GM23338 (cell line): Measurements from ENCODE around the gene USP7. TPM values are rescaled to one million over a fixed set of nuclear protein-coding genes. Genes with fewer than 3 reads are reported as not detected.
A peak's percentile ranks its signal among the peaks of the same experiment; 100 is the strongest.

ENCODE experiments used
- ATAC-seq: fragments of 200-7000 bp; cut with Tn5 transposase; 3 replicates; pipeline ENCODE4 v1.9.1; 2020
- DNase-seq: peaks from one replicate; pipeline ENCODE4 v3.0.0-alpha.2; 2015; ENCODE audit warnings: low spot score
- H2AFZ ChIP-seq: fragments of 200-600 bp; sonication (generic); 2 replicates; pipeline ENCODE4 v1.8.0; 2016; ENCODE audit warnings: antibody characterized with exemption, mild to moderate bottlenecking, moderate library complexity
- H3F3A ChIP-seq: fragments of 200-600 bp; sonication (generic); replicated peaks from 2 replicates; pipeline ENCODE4 v1.8.0; 2017; ENCODE audit warnings: antibody characterized with exemption, mixed run types, low read depth
- H3K27ac ChIP-seq: fragments of 200-600 bp; sonication (generic); 2 replicates; pipeline ENCODE4 v1.6.1; 2016; ENCODE audit warnings: low read depth
- H3K27me3 ChIP-seq: fragments of 200-600 bp; sonication (generic); 2 replicates; pipeline ENCODE4 v1.8.0; 2016; ENCODE audit warnings: mild to moderate bottlenecking, mixed run types, moderate library complexity; ENCODE audit not compliant: insufficient read depth
- H3K36me3 ChIP-seq: fragments of 200-600 bp; sonication (generic); 2 replicates; pipeline ENCODE4 v1.8.0; 2016; ENCODE audit warnings: mild to moderate bottlenecking; ENCODE audit not compliant: insufficient read depth
- H3K4me1 ChIP-seq: fragments of 200-600 bp; sonication (generic); 2 replicates; pipeline ENCODE4 v1.8.0; 2016; ENCODE audit warnings: mild to moderate bottlenecking, moderate library complexity; ENCODE audit not compliant: insufficient read depth
- H3K4me2 ChIP-seq: fragments of 200-600 bp; sonication (generic); 2 replicates; pipeline ENCODE4 v1.7.1; 2017; ENCODE audit warnings: mixed run types
- H3K4me3 ChIP-seq: fragments of 200-600 bp; sonication (generic); 2 replicates; pipeline ENCODE4 v1.6.1; 2016; ENCODE audit warnings: mixed run types
- H3K79me2 ChIP-seq: fragments of 200-600 bp; sonication (generic); replicated peaks from 2 replicates; pipeline ENCODE4 v1.8.0; 2017; ENCODE audit warnings: mild to moderate bottlenecking; ENCODE audit not compliant: insufficient read depth
- H3K9me2 ChIP-seq: fragments of 200-600 bp; sonication (generic); 2 replicates; pipeline ENCODE4 v1.8.0; 2017; ENCODE audit not compliant: insufficient read depth
- H4K20me1 ChIP-seq: fragments of 200-600 bp; sonication (generic); replicated peaks from 2 replicates; pipeline ENCODE4 v1.8.0; 2017; ENCODE audit warnings: mild to moderate bottlenecking; ENCODE audit not compliant: insufficient read depth
- H3K27ac Mint-ChIP-seq: 2 replicates; pipeline ENCODE4 v1.8.0; 2020; ENCODE audit warnings: inconsistent platforms, mild to moderate bottlenecking, moderate library complexity, mixed read lengths
- H3K27me3 Mint-ChIP-seq: 3 replicates; pipeline ENCODE4 v1.8.0; 2022; ENCODE audit warnings: low read depth, mild to moderate bottlenecking, moderate library complexity, mixed read lengths, inconsistent platforms; ENCODE audit not compliant: insufficient read depth, poor library complexity
- H3K36me3 Mint-ChIP-seq: 3 replicates; pipeline ENCODE4 v1.8.0; 2021; ENCODE audit warnings: low read depth, mild to moderate bottlenecking, inconsistent platforms, moderate library complexity, mixed read lengths
- H3K4me1 Mint-ChIP-seq: 3 replicates; pipeline ENCODE4 v1.8.0; 2020; ENCODE audit warnings: mild to moderate bottlenecking, inconsistent platforms, mixed read lengths
- H3K4me3 Mint-ChIP-seq: 3 replicates; pipeline ENCODE4 v1.8.0; 2021; ENCODE audit warnings: moderate library complexity, mild to moderate bottlenecking, inconsistent platforms, mixed read lengths
- H3K9me3 Mint-ChIP-seq: 3 replicates; pipeline ENCODE4 v1.8.0; 2020; ENCODE audit warnings: moderate library complexity, mild to moderate bottlenecking, inconsistent platforms, mixed read lengths
- CTCF ChIP-seq, 2 experiments: fragments of 200-600 bp in 1 of 2; sonication (generic) in 1 of 2; conservative IDR thresholded peaks; 2 replicates each; pipeline versions ENCODE4 v1.5.1 to v1.6.1; 2016 to 2017; ENCODE audit warnings: antibody characterized with exemption in 2 of 2, low read depth in 2 of 2, mild to moderate bottlenecking in 2 of 2, moderate library complexity in 1 of 2
- REST ChIP-seq: IDR thresholded peaks from one replicate; pipeline ENCODE4 v1.6.1; 2018; ENCODE audit warnings: antibody characterized with exemption; ENCODE audit not compliant: unreplicated experiment
- ZNF462 ChIP-seq: fragments of 250-450 bp; sonication (Bioruptor Pico); IDR thresholded peaks from 2 replicates; pipeline ENCODE4 v1.5.0; 2020; ENCODE audit warnings: mild to moderate bottlenecking, moderate library complexity
- polyA plus RNA-seq: library from polyadenylated mRNA; unstranded; fragments of >200 nt; fragmentation: Nextera tagmentation; extraction: Ambion mirVana; gene quantifications from 2 replicates; pipeline ENCODE4 v1.2.1, GENCODE V29; 2016
- total RNA-seq: library from RNA; depleted of rRNA; stranded (reverse); fragments of >200 nt; shearing (Covaris generic); gene quantifications from 2 replicates; pipeline ENCODE4 v1.2.3, GENCODE V29; 2014

USP7 gene
- total and polyA plus RNA-seq, 2 experiments from 2014 or later: 42.3 to 130 TPM

- no peak overlapping the region for H2AFZ ChIP-seq
- H3K4me2 ChIP-seq: peak overlapping the region; percentile 46
- peaks cover 36% of the 10 kb centered on the region for H3K4me1 ChIP-seq
- Mint-ChIP-seq H3K36me3 (no peaks in the 10 kb centered on the region), H3K4me3 (peak overlapping the region; percentile 3; the same call in 1 of the 3 replicates), H3K27me3 (peaks cover 11% of the 10 kb centered on the region), H3K27ac (peak overlapping the region; percentile 20), H3K9me3 (no peaks in the 10 kb centered on the region), H3K4me1 (peaks cover 67% of the 10 kb centered on the region)
- DNase-seq (peak; percentile 87), ATAC-seq (peak; percentile 93)
- peaks cover 93% of the 10 kb centered on the region for H4K20me1 ChIP-seq
- no peaks in the 10 kb centered on the region for H3K27me3 ChIP-seq
- H3F3A ChIP-seq: peaks cover 11% of the 10 kb centered on the region
- no peak for TF ChIP-seq REST
- TF ChIP-seq CTCF (conservative IDR thresholded peaks at IDR 0.05; ENCODE audit: low read depth in 2 of 2): peak; percentile 71 to 74
- peak; percentile 31; the same call in 1 of the 2 replicates for TF ChIP-seq ZNF462 (CRISPR knock-in tag)
- H3K36me3 ChIP-seq: no peaks in the 10 kb centered on the region
- no peaks in the 10 kb centered on the region for H3K9me2 ChIP-seq
- H3K27ac ChIP-seq: no peak overlapping the region
- no peak overlapping the region for H3K4me3 ChIP-seq
- peaks cover 100% of the 10 kb centered on the region for H3K79me2 ChIP-seq
Observed at GRCh38 chr16:8936421-8936820, 27.3 kb downstream of the USP7 start.
